A549 (cell line): ENCODE results near the gene MRPL23. TPM values are rescaled to one million over a fixed set of nuclear protein-coding genes. Genes with fewer than 3 reads are reported as not detected.
A peak's percentile ranks its signal among the peaks of the same experiment; 100 is the strongest.

Experiments used
- ATAC-seq, 2 experiments: fragments of 200-7000 bp in 1 of 2; fragments of >200 bp in 1 of 2; cut with Nextera tagmentation in 1 of 2; cut with Tn5 transposase in 1 of 2; 3 replicates each; pipeline versions ENCODE4 v1.8.0 to v1.9.1; 2018 to 2020; ENCODE audit warnings: mild to moderate bottlenecking in 1 of 2, moderate library complexity in 1 of 2
- CTCF ChIA-PET: fragments of 300-600 bp; sonication (Branson Sonifier 250); formaldehyde crosslinking; extraction: SDS; loops from one replicate; lab custom pipeline; 2021; ENCODE audit warnings: antibody characterized with exemption, inconsistent platforms; lab: Yijun Ruan, JAX
- POLR2A ChIA-PET: fragments of 350-600 bp; formaldehyde crosslinking; extraction: SDS; loops from one replicate; lab custom pipeline; 2021; ENCODE audit warnings: antibody characterized with exemption, inconsistent platforms; lab: Yijun Ruan, JAX
- DNase-seq, 2 experiments: peaks; one replicate each; pipeline versions ENCODE4 v3.0.0 to v3.0.0-alpha.2; 2011 to 2016; ENCODE audit warnings: low read depth in 1 of 2, low spot score in 1 of 2
- FAIRE-seq: peaks from 2 replicates; lab custom pipeline; 2011; peaks lifted over from hg19 to GRCh38; lab: Jason Lieb, UNC
- H3K27ac ChIP-seq, 2 experiments: fragments of >200 bp; sonication (Bioruptor Twin); formaldehyde crosslinking; 3 replicates each; pipeline ENCODE4 v1.5.1; 2016 to 2017
- H3K4me1 ChIP-seq: fragments of >200 bp; sonication (Bioruptor Twin); formaldehyde crosslinking; 3 replicates; pipeline ENCODE4 v1.6.1; 2016
- H3K4me2 ChIP-seq: fragments of >200 bp; sonication (Bioruptor Twin); formaldehyde crosslinking; 3 replicates; pipeline ENCODE4 v1.6.1; 2016
- H3K4me3 ChIP-seq: fragments of >200 bp; sonication (Bioruptor Twin); formaldehyde crosslinking; 3 replicates; pipeline ENCODE4 v1.5.1; 2016
- H3K9me3 ChIP-seq: fragments of >200 bp; sonication (Bioruptor Twin); formaldehyde crosslinking; 3 replicates; pipeline ENCODE4 v1.6.1; 2016
- CTCF ChIP-seq: fragments of >200 bp; sonication (Bioruptor Twin); formaldehyde crosslinking; IDR thresholded peaks from 3 replicates; pipeline ENCODE4 v1.5.1; 2016
- E2F6 ChIP-seq: IDR thresholded peaks from 2 replicates; pipeline ENCODE4 v1.6.1; 2012; ENCODE audit warnings: low read depth, borderline replicate concordance
- GATA3 ChIP-seq: IDR thresholded peaks from 2 replicates; pipeline ENCODE4 v1.6.1; 2012; ENCODE audit warnings: borderline replicate concordance
- HDAC2 ChIP-seq: fragments of 200-600 bp; sonication (generic); IDR thresholded peaks from 2 replicates; pipeline ENCODE4 v1.6.1; 2016
- HEYL ChIP-seq: fragments of 250-450 bp; sonication (Bioruptor Pico); IDR thresholded peaks from 2 replicates; pipeline ENCODE4 v1.8.0; 2021; ENCODE audit warnings: mild to moderate bottlenecking, moderate library complexity
- HOXB13 ChIP-seq: fragments of 250-450 bp; sonication (Bioruptor Pico); IDR thresholded peaks from 2 replicates; pipeline ENCODE4 v1.5.0; 2020; ENCODE audit warnings: low read depth, mild to moderate bottlenecking, moderate library complexity
- JUN ChIP-seq, 2 experiments: fragments of >200 bp; sonication (Bioruptor Twin); formaldehyde crosslinking; IDR thresholded peaks; 2 replicates in 1 of 2; 3 replicates in 1 of 2; pipeline ENCODE4 v1.6.1; 2016 to 2017
- KDM1A ChIP-seq: fragments of 200-600 bp; sonication (generic); IDR thresholded peaks from 2 replicates; pipeline ENCODE4 v1.6.1; 2016; ENCODE audit warnings: low read depth, mild to moderate bottlenecking
- NFE2L2 ChIP-seq: fragments of 150-350 bp; conservative IDR thresholded peaks from 2 replicates; pipeline ENCODE4 v1.6.1; 2014; ENCODE audit warnings: low read length
- NR3C1 ChIP-seq: fragments of >200 bp; sonication (Bioruptor Twin); formaldehyde crosslinking; IDR thresholded peaks from 3 replicates; pipeline ENCODE4 v1.6.1; 2017
- PBX3 ChIP-seq: IDR thresholded peaks from 2 replicates; pipeline ENCODE4 v1.6.1; 2012
- RAD21 ChIP-seq, 2 experiments: fragments of >200 bp in 1 of 2; sonication (Bioruptor Twin) in 1 of 2; formaldehyde crosslinking in 1 of 2; IDR thresholded peaks in 1 of 2; conservative IDR thresholded peaks in 1 of 2; 2 replicates in 1 of 2; 3 replicates in 1 of 2; pipeline ENCODE4 v1.6.1; 2012 to 2018; ENCODE audit warnings: inconsistent platforms in 1 of 2
- SREBF2 ChIP-seq: fragments of 450-650 bp; IDR thresholded peaks from 2 replicates; pipeline ENCODE4 v1.6.1; 2014; ENCODE audit warnings: mild to moderate bottlenecking, moderate library complexity
- TFCP2L1 ChIP-seq: fragments of 250-450 bp; sonication (Bioruptor Pico); IDR thresholded peaks from 2 replicates; pipeline ENCODE4 v1.5.0; 2021; ENCODE audit warnings: mild to moderate bottlenecking
- TP53 ChIP-seq: fragments of 250-450 bp; sonication (Bioruptor Pico); IDR thresholded peaks from 2 replicates; pipeline ENCODE4 v1.5.0; 2021; ENCODE audit warnings: mild to moderate bottlenecking, moderate library complexity
- ZNF302 ChIP-seq: fragments of 250-450 bp; sonication (Bioruptor Pico); IDR thresholded peaks from 2 replicates; pipeline ENCODE4 v1.9.0; 2021; ENCODE audit warnings: inconsistent platforms, mild to moderate bottlenecking, moderate library complexity
- WGBS: methylation state at CpG from one replicate; pipeline ENCODE4 v1.1.6; 2017; ENCODE audit errors: missing lambda C conversion rate; 5-methylcytosine and 5-hydroxymethylcytosine counted together
- polyA plus RNA-seq, 4 experiments: library from polyadenylated mRNA; depleted of rRNA in 3 of 4; stranded (reverse); fragments of >200 nt; fragmentation: RNase III in 1 of 4; extraction: RNeasy Plus Mini Kit Qiagen cat#74134 plus additional on column Dnase treatment in 1 of 4; gene quantifications; 2 replicates in 3 of 4; 3 replicates in 1 of 4; pipeline ENCODE4 v1.2.3, GENCODE V29; 2011 to 2017

Gene MRPL23
- polyA plus RNA-seq, 2 of the 4 experiments (the other 2 are of a cell fraction) = 77.7 to 160 TPM

- H3K4me3 ChIP-seq = no peak overlapping the region
- no peaks in the 10 kb centered on the region for H3K4me1 ChIP-seq
- POLR2A ChIA-PET = no interaction called here
- H3K27ac ChIP-seq = no peak overlapping the region
- no peaks in the 10 kb centered on the region for H3K9me3 ChIP-seq
- FAIRE-seq (no peak), DNase-seq (no peak), ATAC-seq (no peak)
- CTCF ChIA-PET = interaction anchor here (0.9 to 2.3 kb wide), 14 partner anchors 12 to 283 kb away, joined by 3 to 11 read pairs (median 4); partner anchors contain the start of gene H19
- no peak overlapping the region for H3K4me2 ChIP-seq
- WGBS = 46% methylated on average over 18 of the region's 33 CpGs
- TF ChIP-seq CTCF (no peak), PBX3 (no peak), E2F6 (no peak), TFCP2L1 (CRISPR knock-in tag) (no peak), NFE2L2 (no peak), HDAC2 (no peak)
These were observed 11.7 kb upstream of the MRPL23 start for GRCh38 chr11:1935156-1936071.

- 68% methylated on average over 13 of the region's 34 CpGs for WGBS
- no peak for FAIRE-seq
- Histone ChIP-seq H3K4me3 (no peak overlapping the region), H3K9me3 (no peaks in the 10 kb centered on the region), H3K4me1 (no peaks in the 10 kb centered on the region), H3K27ac (no peak overlapping the region), H3K4me2 (no peak overlapping the region)
- ChIA-PET POLR2A (no interaction called here), CTCF (interaction anchor here (0.9 to 2.3 kb wide), 9 partner anchors 12 to 284 kb away, joined by 3 to 11 read pairs (median 3); no protein-coding TSS in a partner anchor)
- no peak for DNase-seq
- ATAC-seq = peak in 1 of 2 experiments; percentile 11; a peak in 3 of 6 replicates
- TF ChIP-seq HOXB13 (CRISPR knock-in tag) (no peak), ZNF302 (CRISPR knock-in tag) (no peak), TP53 (CRISPR knock-in tag) (no peak), HEYL (no peak), CTCF (no peak), NR3C1 (no peak), JUN (IDR thresholded peaks at IDR 0.05) (no peak), GATA3 (no peak), KDM1A (no peak), SREBF2 (no peak), RAD21 (conservative IDR thresholded peaks at IDR 0.05 in 1 of 2, IDR thresholded peaks at IDR 0.05 in 1 of 2) (no peak)
These were observed 10.9 kb upstream of the MRPL23 start for GRCh38 chr11:1936072-1936780.
